ENCODE measurements around the gene PRKCH.

The PRKCH gene

GRCh38 chr14:61321385-61322010 lies at the start of gene PRKCH:
Gene PRKCH (plus strand): TSS chr14:61321579. CDS start chr14:61322102, 523 bp downstream.
- H3K36me3 Mint-ChIP-seq = peaks cover 16% of the 10 kb centered on the region
- H3K27ac Mint-ChIP-seq = peak within 1 kb of the TSS; percentile 97
- H3K27me3 Mint-ChIP-seq = no peaks in the 10 kb centered on the region
- H3K4me1 Mint-ChIP-seq = peaks cover 23% of the 10 kb centered on the region
- H3K9me3 Mint-ChIP-seq = no peaks in the 10 kb centered on the region
- peak within 1 kb of the TSS; percentile 95 for H3K4me3 Mint-ChIP-seq

- H3K4me1 Mint-ChIP-seq = peaks cover 21% of the 10 kb centered on the region
Observed at GRCh38 chr14:61277232-61277631, 44.1 kb upstream of the PRKCH start.

GRCh38 chr14:61277784-61278183 lies 43.6 kb upstream of the PRKCH start:
- Mint-ChIP-seq H3K9me3 (no peaks in the 10 kb centered on the region), H3K4me3 (no peak overlapping the region), H3K27me3 (no peaks in the 10 kb centered on the region), H3K4me1 (peaks cover 21% of the 10 kb centered on the region), H3K27ac (no peak overlapping the region), H3K36me3 (peaks cover 3% of the 10 kb centered on the region)

More at GRCh38 chr14:61277232-61277631, 44.1 kb upstream of the PRKCH start:
- Mint-ChIP-seq H3K4me3 (no peak overlapping the region), H3K9me3 (no peaks in the 10 kb centered on the region), H3K27me3 (no peaks in the 10 kb centered on the region), H3K27ac (no peak overlapping the region), H3K36me3 (peaks cover 3% of the 10 kb centered on the region)

- Mint-ChIP-seq H3K27me3 (no peaks in the 10 kb centered on the region), H3K4me3 (no peak overlapping the region), H3K27ac (no peak overlapping the region)
Observed at GRCh38 chr14:61279082-61279481, 42.3 kb upstream of the PRKCH start.

GRCh38 chr14:61280092-61280525 lies 41.3 kb upstream of the PRKCH start:
- Mint-ChIP-seq H3K9me3 (no peaks in the 10 kb centered on the region), H3K36me3 (peaks cover 3% of the 10 kb centered on the region), H3K4me1 (peaks cover 32% of the 10 kb centered on the region), H3K27me3 (no peaks in the 10 kb centered on the region), H3K27ac (peak overlapping the region; percentile 92), H3K4me3 (peak overlapping the region; percentile 92)

More at GRCh38 chr14:61279082-61279481, 42.3 kb upstream of the PRKCH start:
- peaks cover 28% of the 10 kb centered on the region for H3K4me1 Mint-ChIP-seq
- H3K36me3 Mint-ChIP-seq = peaks cover 3% of the 10 kb centered on the region
- H3K9me3 Mint-ChIP-seq = no peaks in the 10 kb centered on the region

- Mint-ChIP-seq H3K36me3 (peaks cover 3% of the 10 kb centered on the region), H3K4me1 (peaks cover 36% of the 10 kb centered on the region), H3K27me3 (no peaks in the 10 kb centered on the region), H3K9me3 (no peaks in the 10 kb centered on the region), H3K27ac (peak overlapping the region; percentile 92), H3K4me3 (peak overlapping the region; percentile 92)
Observed at GRCh38 chr14:61280526-61281185, 40.7 kb upstream of the PRKCH start.

- no peaks in the 10 kb centered on the region for H3K27me3 Mint-ChIP-seq
- H3K27ac Mint-ChIP-seq = peak within 1 kb of the TSS; percentile 92
- peaks cover 43% of the 10 kb centered on the region for H3K4me1 Mint-ChIP-seq
- no peaks in the 10 kb centered on the region for H3K9me3 Mint-ChIP-seq
- peak within 1 kb of the TSS; percentile 92 for H3K4me3 Mint-ChIP-seq
- peaks cover 3% of the 10 kb centered on the region for H3K36me3 Mint-ChIP-seq
Observed at GRCh38 chr14:61281186-61281947, 40.0 kb upstream of the PRKCH start, which contains the start of gene TMEM30B. Gene TMEM30B (minus strand): TSS chr14:61281338. CDS start chr14:61281147, 191 bp downstream.

- H3K27ac Mint-ChIP-seq = no peak overlapping the region
- peaks cover 45% of the 10 kb centered on the region for H3K4me1 Mint-ChIP-seq
Observed at GRCh38 chr14:61281948-61282275, 39.5 kb upstream of the PRKCH start.

GRCh38 chr14:61282746-61283145 lies 38.6 kb upstream of the PRKCH start:
- no peak overlapping the region for H3K27ac Mint-ChIP-seq
- H3K4me1 Mint-ChIP-seq = peaks cover 45% of the 10 kb centered on the region
- no peak overlapping the region for H3K4me3 Mint-ChIP-seq
- no peaks in the 10 kb centered on the region for H3K27me3 Mint-ChIP-seq
- peaks cover 3% of the 10 kb centered on the region for H3K36me3 Mint-ChIP-seq
- no peaks in the 10 kb centered on the region for H3K9me3 Mint-ChIP-seq

More at GRCh38 chr14:61281948-61282275, 39.5 kb upstream of the PRKCH start:
- no peaks in the 10 kb centered on the region for H3K27me3 Mint-ChIP-seq
- no peak overlapping the region for H3K4me3 Mint-ChIP-seq
- peaks cover 3% of the 10 kb centered on the region for H3K36me3 Mint-ChIP-seq
- no peaks in the 10 kb centered on the region for H3K9me3 Mint-ChIP-seq

- no peak overlapping the region for H3K4me3 Mint-ChIP-seq
- no peaks in the 10 kb centered on the region for H3K9me3 Mint-ChIP-seq
- no peaks in the 10 kb centered on the region for H3K27me3 Mint-ChIP-seq
- H3K4me1 Mint-ChIP-seq = peaks cover 42% of the 10 kb centered on the region
- H3K27ac Mint-ChIP-seq = peak overlapping the region; percentile 2
- H3K36me3 Mint-ChIP-seq = peaks cover 3% of the 10 kb centered on the region
Observed at GRCh38 chr14:61284001-61284400, 37.4 kb upstream of the PRKCH start.

GRCh38 chr14:61285364-61285763 lies 36.0 kb upstream of the PRKCH start:
- Mint-ChIP-seq H3K9me3 (no peaks in the 10 kb centered on the region), H3K27ac (no peak overlapping the region), H3K4me1 (peaks cover 29% of the 10 kb centered on the region), H3K36me3 (no peaks in the 10 kb centered on the region), H3K27me3 (no peaks in the 10 kb centered on the region), H3K4me3 (no peak overlapping the region)

- Mint-ChIP-seq H3K4me3 (no peak overlapping the region), H3K4me1 (peaks cover 24% of the 10 kb centered on the region), H3K27ac (no peak overlapping the region)
Observed at GRCh38 chr14:61287196-61287595, 34.2 kb upstream of the PRKCH start.

GRCh38 chr14:61288228-61288627 lies 33.2 kb upstream of the PRKCH start:
- Mint-ChIP-seq H3K27ac (no peak overlapping the region), H3K27me3 (no peaks in the 10 kb centered on the region), H3K4me1 (peaks cover 22% of the 10 kb centered on the region), H3K9me3 (no peaks in the 10 kb centered on the region), H3K36me3 (no peaks in the 10 kb centered on the region), H3K4me3 (no peak overlapping the region)

More at GRCh38 chr14:61287196-61287595, 34.2 kb upstream of the PRKCH start:
- H3K36me3 Mint-ChIP-seq = no peaks in the 10 kb centered on the region
- H3K27me3 Mint-ChIP-seq = no peaks in the 10 kb centered on the region
- H3K9me3 Mint-ChIP-seq = no peaks in the 10 kb centered on the region

GRCh38 chr14:61288720-61289119 lies 32.7 kb upstream of the PRKCH start:
- Mint-ChIP-seq H3K27me3 (no peaks in the 10 kb centered on the region), H3K4me1 (peaks cover 21% of the 10 kb centered on the region), H3K27ac (no peak overlapping the region), H3K36me3 (no peaks in the 10 kb centered on the region), H3K4me3 (no peak overlapping the region), H3K9me3 (no peaks in the 10 kb centered on the region)

GRCh38 chr14:61290701-61291100 lies 30.7 kb upstream of the PRKCH start:
- H3K27me3 Mint-ChIP-seq = no peaks in the 10 kb centered on the region
- no peak overlapping the region for H3K4me3 Mint-ChIP-seq
- no peaks in the 10 kb centered on the region for H3K36me3 Mint-ChIP-seq
- H3K9me3 Mint-ChIP-seq = no peaks in the 10 kb centered on the region
- H3K27ac Mint-ChIP-seq = no peak overlapping the region
- H3K4me1 Mint-ChIP-seq = peaks cover 9% of the 10 kb centered on the region

GRCh38 chr14:61296151-61296550 lies 25.2 kb upstream of the PRKCH start:
- peak overlapping the region; percentile 47 for H3K27ac Mint-ChIP-seq
- peaks cover 55% of the 10 kb centered on the region for H3K4me1 Mint-ChIP-seq

More at GRCh38 chr14:61296151-61296550, 25.2 kb upstream of the PRKCH start:
- H3K9me3 Mint-ChIP-seq = no peaks in the 10 kb centered on the region
- H3K4me3 Mint-ChIP-seq = no peak overlapping the region
- peaks cover 5% of the 10 kb centered on the region for H3K36me3 Mint-ChIP-seq
- no peaks in the 10 kb centered on the region for H3K27me3 Mint-ChIP-seq

Data from activated naive CD4-positive, alpha-beta T cell treated with anti-CD3 and anti-CD28 coated beads, Interleukin-2, amount 50 U/mL, for 24 hours (primary cell).